Stimulated activated naive B cell treated with anti-CD40 and anti-IgM and Interleukin-4, amounts not matched to agents 10 μg/mL and 1 μg/mL and 100 μg/mL, for 72 hours (primary cell): ENCODE data around the gene ZNRF1.
"Not testable (repeated sequence)": the region's sequence is repeated elsewhere in the genome, so short reads cannot be mapped to it uniquely, and the experiment has no call there.

ENCODE experiments used
- ATAC-seq, 2 donors: fragments of 150-1000 bp; cut with Tn5 transposase; replicated peaks; 2 replicates each; pipeline ENCODE4 v1.10.0; 2021; ENCODE audit warnings: moderate library complexity in 1 of 2
- DNase-seq: peaks from one replicate; pipeline ENCODE4 v3.0.0; 2021
- H3K27ac Mint-ChIP-seq: one replicate; pipeline ENCODE4 v1.8.0; 2022; ENCODE audit warnings: mild to moderate bottlenecking, mixed read lengths
- H3K27me3 Mint-ChIP-seq, 2 donors: one replicate each; pipeline ENCODE4 v1.8.0; 2022; ENCODE audit warnings: mixed read lengths in 2 of 2
- H3K36me3 Mint-ChIP-seq, 2 donors: one replicate each; pipeline ENCODE4 v1.8.0; 2022; ENCODE audit warnings: mixed read lengths in 2 of 2, mild to moderate bottlenecking in 1 of 2
- H3K4me1 Mint-ChIP-seq, 2 donors: one replicate each; pipeline ENCODE4 v1.8.0; 2022; ENCODE audit warnings: mixed read lengths in 2 of 2, mild to moderate bottlenecking in 1 of 2
- H3K4me3 Mint-ChIP-seq, 2 donors: one replicate each; pipeline ENCODE4 v1.8.0; 2022; ENCODE audit warnings: mild to moderate bottlenecking in 2 of 2, mixed read lengths in 2 of 2, moderate library complexity in 1 of 2
- H3K9me3 Mint-ChIP-seq, 2 donors: one replicate each; pipeline ENCODE4 v1.8.0; 2022; ENCODE audit warnings: mixed read lengths in 2 of 2, mild to moderate bottlenecking in 1 of 2

The ZNRF1 gene

GRCh38 chr16:75025761-75026160 lies 26.9 kb downstream of the ZNRF1 start:
- no peak overlapping the region for H3K27ac Mint-ChIP-seq
- H3K27me3 Mint-ChIP-seq: peaks cover 0 to 9% of the 10 kb centered on the region in 2 donors
- peaks cover 12 to 16% of the 10 kb centered on the region in 2 donors for H3K9me3 Mint-ChIP-seq
- peaks cover 4 to 6% of the 10 kb centered on the region in 2 donors for H3K4me1 Mint-ChIP-seq
- H3K36me3 Mint-ChIP-seq: peaks cover 10 to 12% of the 10 kb centered on the region in 2 donors
- no peak for DNase-seq
- H3K4me3 Mint-ChIP-seq: no peak overlapping the region
- ATAC-seq: no peak

GRCh38 chr16:75026239-75026891 lies 27.5 kb downstream of the ZNRF1 start:
- not testable (repeated sequence) for H3K9me3 Mint-ChIP-seq, H3K4me3 Mint-ChIP-seq, H3K36me3 Mint-ChIP-seq, ATAC-seq, H3K4me1 Mint-ChIP-seq, H3K27me3 Mint-ChIP-seq, DNase-seq, H3K27ac Mint-ChIP-seq

- H3K4me1 Mint-ChIP-seq: peaks cover 4 to 6% of the 10 kb centered on the region in 2 donors
- H3K9me3 Mint-ChIP-seq: peaks cover 3 to 4% of the 10 kb centered on the region in 2 donors
- H3K27ac Mint-ChIP-seq: no peak overlapping the region
- DNase-seq (no peak), ATAC-seq (no peak)
- H3K4me3 Mint-ChIP-seq: no peak overlapping the region
- no peaks in the 10 kb centered on the region for H3K27me3 Mint-ChIP-seq
- H3K36me3 Mint-ChIP-seq: peaks cover under 1 to 1% of the 10 kb centered on the region in 2 donors
Observed at GRCh38 chr16:75026892-75027391, 28.1 kb downstream of the ZNRF1 start.

- no peak for DNase-seq
- Mint-ChIP-seq H3K4me3 (no peak overlapping the region), H3K9me3 (peaks cover 1% of the 10 kb centered on the region in 2 donors), H3K36me3 (no peaks in the 10 kb centered on the region), H3K27me3 (no peaks in the 10 kb centered on the region), H3K4me1 (peaks cover 4 to 6% of the 10 kb centered on the region in 2 donors), H3K27ac (no peak overlapping the region)
- no peak for ATAC-seq
Observed at GRCh38 chr16:75027520-75028300, 28.9 kb downstream of the ZNRF1 start.

- Mint-ChIP-seq H3K9me3 (no peaks in the 10 kb centered on the region), H3K4me1 (peaks cover 4 to 6% of the 10 kb centered on the region in 2 donors), H3K27ac (no peak overlapping the region), H3K36me3 (no peaks in the 10 kb centered on the region), H3K4me3 (no peak overlapping the region), H3K27me3 (no peaks in the 10 kb centered on the region)
- ATAC-seq (no peak), DNase-seq (no peak)
Observed at GRCh38 chr16:75028544-75029135, 29.8 kb downstream of the ZNRF1 start.

- Mint-ChIP-seq H3K27ac (no peak overlapping the region), H3K9me3 (no peaks in the 10 kb centered on the region), H3K4me1 (no peaks in the 10 kb centered on the region), H3K27me3 (no peaks in the 10 kb centered on the region), H3K4me3 (no peak overlapping the region), H3K36me3 (no peaks in the 10 kb centered on the region)
- ATAC-seq (no peak), DNase-seq (no peak)
Observed at GRCh38 chr16:75029854-75030253, 31.0 kb downstream of the ZNRF1 start.

GRCh38 chr16:75032655-75033054 lies 33.8 kb downstream of the ZNRF1 start:
- H3K9me3 Mint-ChIP-seq: peaks cover 0 to 2% of the 10 kb centered on the region in 2 donors
- ATAC-seq: no peak
- no peak overlapping the region for H3K4me3 Mint-ChIP-seq
- DNase-seq: no peak
- no peak overlapping the region for H3K27ac Mint-ChIP-seq
- H3K4me1 Mint-ChIP-seq: no peaks in the 10 kb centered on the region
- peaks cover 0 to 1% of the 10 kb centered on the region in 2 donors for H3K36me3 Mint-ChIP-seq
- no peaks in the 10 kb centered on the region for H3K27me3 Mint-ChIP-seq

GRCh38 chr16:75035410-75035968 lies 36.7 kb downstream of the ZNRF1 start:
- no peaks in the 10 kb centered on the region for H3K4me1 Mint-ChIP-seq
- no peaks in the 10 kb centered on the region for H3K27me3 Mint-ChIP-seq
- peaks cover 0 to 4% of the 10 kb centered on the region in 2 donors for H3K36me3 Mint-ChIP-seq
- ATAC-seq (no peak), DNase-seq (no peak)
- H3K27ac Mint-ChIP-seq: no peak overlapping the region
- peaks cover 0 to 2% of the 10 kb centered on the region in 2 donors for H3K9me3 Mint-ChIP-seq
- H3K4me3 Mint-ChIP-seq: no peak overlapping the region

GRCh38 chr16:75038036-75038858 lies 39.4 kb downstream of the ZNRF1 start:
- Mint-ChIP-seq H3K36me3 (peaks cover 0 to 4% of the 10 kb centered on the region in 2 donors), H3K4me3 (no peak overlapping the region), H3K27me3 (no peaks in the 10 kb centered on the region), H3K27ac (no peak overlapping the region), H3K4me1 (peaks cover 6 to 11% of the 10 kb centered on the region in 2 donors), H3K9me3 (peaks cover 0 to 2% of the 10 kb centered on the region in 2 donors)
- DNase-seq (no peak), ATAC-seq (no peak)

- peaks cover 0 to 2% of the 10 kb centered on the region in 2 donors for H3K9me3 Mint-ChIP-seq
- no peak for ATAC-seq
- H3K4me3 Mint-ChIP-seq: no peak overlapping the region
- H3K4me1 Mint-ChIP-seq: peaks cover 6 to 12% of the 10 kb centered on the region in 2 donors
- no peak for DNase-seq
- H3K27me3 Mint-ChIP-seq: no peaks in the 10 kb centered on the region
- H3K27ac Mint-ChIP-seq: no peak overlapping the region
- H3K36me3 Mint-ChIP-seq: peaks cover 0 to 4% of the 10 kb centered on the region in 2 donors
Observed at GRCh38 chr16:75039941-75040340, 41.1 kb downstream of the ZNRF1 start.

GRCh38 chr16:75042426-75043174 lies 43.8 kb downstream of the ZNRF1 start:
- no peak overlapping the region for H3K27ac Mint-ChIP-seq
- no peaks in the 10 kb centered on the region for H3K27me3 Mint-ChIP-seq
- peaks cover 0 to 4% of the 10 kb centered on the region in 2 donors for H3K36me3 Mint-ChIP-seq
- H3K4me1 Mint-ChIP-seq: peaks cover 6 to 12% of the 10 kb centered on the region in 2 donors
- H3K4me3 Mint-ChIP-seq: no peak overlapping the region
- H3K9me3 Mint-ChIP-seq: peaks cover 0 to under 1% of the 10 kb centered on the region in 2 donors
- ATAC-seq: no peak
- DNase-seq: no peak

GRCh38 chr16:75043175-75043895 lies 44.5 kb downstream of the ZNRF1 start:
- H3K4me1 Mint-ChIP-seq: peaks cover 6 to 12% of the 10 kb centered on the region in 2 donors
- no peak overlapping the region for H3K4me3 Mint-ChIP-seq
- no peaks in the 10 kb centered on the region for H3K36me3 Mint-ChIP-seq
- ATAC-seq (peak in 1 of 2 donors; percentile 33), DNase-seq (no peak)
- H3K27me3 Mint-ChIP-seq: no peaks in the 10 kb centered on the region
- no peak overlapping the region for H3K27ac Mint-ChIP-seq
- H3K9me3 Mint-ChIP-seq: no peaks in the 10 kb centered on the region
